ENCODE measurements around the gene PKD1.
"Not testable (repeated sequence)": the region's sequence is repeated elsewhere in the genome, so short reads cannot be mapped to it uniquely, and the experiment has no call there.

The PKD1 gene

DNA sequence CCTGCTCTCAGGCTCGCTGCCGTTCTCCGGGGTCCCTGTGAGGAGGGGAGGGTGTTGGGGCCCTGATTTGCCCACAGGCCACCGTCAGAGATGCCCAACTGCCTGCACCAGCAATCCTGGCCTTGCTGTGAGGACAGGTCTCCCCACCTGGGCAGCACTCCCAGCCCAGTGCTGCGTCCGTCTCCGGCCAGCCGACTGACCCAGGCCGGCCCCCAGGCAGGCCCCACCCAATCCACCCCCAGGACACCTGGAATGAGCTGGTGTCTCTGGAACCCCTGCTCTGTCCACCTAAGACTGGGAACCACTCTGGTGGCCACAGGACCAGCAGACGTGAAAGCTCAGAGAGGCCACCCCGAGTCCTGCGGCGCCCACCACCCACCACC is 20.1 kb downstream of the PKD1 start:
- TF ChIP-seq ZNF384 (IDR thresholded peaks at IDR 0.05), result no peak
- TF ChIP-seq SP1 (IDR thresholded peaks at IDR 0.05), result no peak
- TF ChIP-seq TARDBP (IDR thresholded peaks at IDR 0.05), result no peak
- no peak for TF ChIP-seq CTBP1 (IDR thresholded peaks at IDR 0.05; ENCODE audit: borderline replicate concordance)
- TF ChIP-seq NFRKB (IDR thresholded peaks at IDR 0.05), result no peak
- TF ChIP-seq FOXA1 (IDR thresholded peaks at IDR 0.05), result no peak
- no peak for TF ChIP-seq ELF4 (IDR thresholded peaks at IDR 0.05)
- no peak for TF ChIP-seq SUZ12 (IDR thresholded peaks at IDR 0.05)
- no peak for TF ChIP-seq HDGF (IDR thresholded peaks at IDR 0.05; ENCODE audit: borderline replicate concordance)
- TF ChIP-seq L3MBTL2 (conservative IDR thresholded peaks at IDR 0.05), result no peak
- no peak for TF ChIP-seq BHLHE40 (IDR thresholded peaks at IDR 0.05; ENCODE audit: borderline replicate concordance)
- no peak for TF ChIP-seq FOXK2 (IDR thresholded peaks at IDR 0.05)
- no peak for TF ChIP-seq ARNT (IDR thresholded peaks at IDR 0.05)
- TF ChIP-seq LEF1 (IDR thresholded peaks at IDR 0.05; ENCODE audit: borderline replicate concordance), result no peak
- TF ChIP-seq FOXM1 (IDR thresholded peaks at IDR 0.05; ENCODE audit: borderline replicate concordance), result no peak
- TF ChIP-seq, protein P1, sequence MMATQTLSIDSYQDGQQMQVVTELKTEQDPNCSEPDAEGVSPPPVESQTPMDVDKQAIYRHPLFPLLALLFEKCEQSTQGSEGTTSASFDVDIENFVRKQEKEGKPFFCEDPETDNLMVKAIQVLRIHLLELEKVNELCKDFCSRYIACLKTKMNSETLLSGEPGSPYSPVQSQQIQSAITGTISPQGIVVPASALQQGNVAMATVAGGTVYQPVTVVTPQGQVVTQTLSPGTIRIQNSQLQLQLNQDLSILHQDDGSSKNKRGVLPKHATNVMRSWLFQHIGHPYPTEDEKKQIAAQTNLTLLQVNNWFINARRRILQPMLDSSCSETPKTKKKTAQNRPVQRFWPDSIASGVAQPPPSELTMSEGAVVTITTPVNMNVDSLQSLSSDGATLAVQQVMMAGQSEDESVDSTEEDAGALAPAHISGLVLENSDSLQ (IDR thresholded peaks at IDR 0.05), result no peak
- CTCF ChIA-PET, result no interaction called here
- DNase-seq (ENCODE audit: extremely low spot score), result no peak
- POLR2A ChIA-PET, result interaction anchor here (1.0 kb wide), 1 partner anchor 40 kb away, joined by 3 read pairs; the partner anchor contains the start of gene TRAF7

DNA sequence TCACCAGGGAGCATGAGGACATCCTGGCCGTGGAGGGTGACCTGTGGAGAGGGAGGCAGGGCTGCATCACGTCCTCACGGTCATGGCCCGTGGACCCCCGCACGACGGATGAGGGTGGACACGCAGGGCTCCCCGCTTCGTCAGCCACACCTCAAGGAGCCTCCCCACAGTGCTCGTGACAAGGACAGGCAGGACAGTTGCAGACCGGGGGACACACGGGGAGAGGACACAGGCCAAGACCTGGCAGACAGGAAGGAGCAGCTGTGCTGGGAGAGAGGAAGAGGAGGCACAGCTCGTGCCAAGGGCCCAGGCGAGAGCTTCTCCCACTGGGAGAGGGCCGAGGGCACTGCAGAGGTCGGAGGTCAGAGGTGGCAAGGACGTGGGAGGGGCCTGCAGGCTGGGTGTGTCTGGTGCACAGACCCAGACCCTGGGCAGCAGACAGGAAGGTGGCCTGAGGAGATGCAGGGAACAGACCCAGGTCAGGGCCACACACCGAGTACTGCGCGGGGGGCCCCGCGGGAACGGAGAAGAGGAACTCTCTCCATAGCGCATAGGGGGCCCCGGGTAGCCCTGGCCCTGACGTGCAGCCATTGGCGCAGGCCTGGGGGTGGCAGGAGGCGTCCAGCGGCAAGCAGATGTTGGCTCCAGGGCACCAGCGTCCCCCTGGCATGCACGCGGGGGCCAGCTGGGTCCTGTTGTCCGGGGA is 20.7 kb downstream of the PKD1 start:
- POLR2A ChIA-PET, result interaction anchor here (1.0 kb wide), 1 partner anchor 40 kb away, joined by 3 read pairs; the partner anchor contains the start of gene TRAF7
- CTCF ChIA-PET; DNase-seq (ENCODE audit: extremely low spot score): not testable (repeated sequence)

DNA sequence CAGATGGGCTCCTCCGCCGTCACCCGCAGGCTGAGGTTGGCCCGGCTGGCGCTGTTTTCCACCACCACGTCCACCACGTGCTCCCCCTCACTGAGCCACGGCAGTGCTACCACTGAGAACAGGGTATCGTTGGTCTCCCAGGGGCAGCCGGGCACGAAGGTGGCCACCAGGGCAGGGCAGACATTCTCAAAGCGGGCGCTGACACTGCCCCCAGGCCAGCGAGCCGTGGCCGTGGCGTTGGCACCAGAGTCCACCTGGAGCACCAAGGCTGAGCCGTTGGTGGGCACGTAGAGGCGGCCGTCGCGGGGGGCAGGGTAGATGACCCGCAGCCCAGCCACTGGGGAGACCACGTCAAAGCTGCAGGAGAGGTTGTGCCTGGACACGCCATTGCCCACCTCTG is 21.5 kb downstream of the PKD1 start:
- DNase-seq (ENCODE audit: extremely low spot score); CTCF ChIA-PET; POLR2A ChIA-PET: not testable (repeated sequence)

DNA sequence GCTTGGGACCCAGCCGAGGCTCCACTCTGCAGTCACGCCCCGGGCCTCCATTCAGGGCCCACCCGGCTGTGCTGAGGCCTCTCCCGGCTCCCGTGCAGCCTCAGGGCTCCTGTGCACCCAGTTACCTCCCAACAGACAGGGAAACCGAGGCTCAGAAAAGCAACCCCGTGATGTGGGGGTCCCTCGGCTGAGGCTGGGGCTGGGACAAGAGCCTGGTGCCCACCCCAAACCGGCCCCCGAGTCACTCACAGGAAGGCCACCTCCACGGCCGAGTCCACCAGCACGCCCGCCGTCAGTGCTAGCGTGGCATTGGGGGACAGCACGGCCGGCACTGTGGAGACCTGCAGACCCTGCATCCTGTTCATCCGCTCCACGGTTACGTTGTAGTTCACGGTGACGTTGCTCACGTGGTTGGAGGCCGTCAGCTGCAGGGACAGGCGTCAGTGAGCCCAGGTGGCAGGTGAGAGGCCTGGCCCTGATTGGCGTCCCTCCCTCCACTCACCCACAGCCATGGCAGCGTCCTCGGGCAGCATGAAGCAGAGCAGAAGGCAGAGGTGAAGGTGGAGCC is 23.1 kb downstream of the PKD1 start:
- CTCF ChIA-PET; POLR2A ChIA-PET; DNase-seq (ENCODE audit: extremely low spot score): not testable (repeated sequence)

DNA sequence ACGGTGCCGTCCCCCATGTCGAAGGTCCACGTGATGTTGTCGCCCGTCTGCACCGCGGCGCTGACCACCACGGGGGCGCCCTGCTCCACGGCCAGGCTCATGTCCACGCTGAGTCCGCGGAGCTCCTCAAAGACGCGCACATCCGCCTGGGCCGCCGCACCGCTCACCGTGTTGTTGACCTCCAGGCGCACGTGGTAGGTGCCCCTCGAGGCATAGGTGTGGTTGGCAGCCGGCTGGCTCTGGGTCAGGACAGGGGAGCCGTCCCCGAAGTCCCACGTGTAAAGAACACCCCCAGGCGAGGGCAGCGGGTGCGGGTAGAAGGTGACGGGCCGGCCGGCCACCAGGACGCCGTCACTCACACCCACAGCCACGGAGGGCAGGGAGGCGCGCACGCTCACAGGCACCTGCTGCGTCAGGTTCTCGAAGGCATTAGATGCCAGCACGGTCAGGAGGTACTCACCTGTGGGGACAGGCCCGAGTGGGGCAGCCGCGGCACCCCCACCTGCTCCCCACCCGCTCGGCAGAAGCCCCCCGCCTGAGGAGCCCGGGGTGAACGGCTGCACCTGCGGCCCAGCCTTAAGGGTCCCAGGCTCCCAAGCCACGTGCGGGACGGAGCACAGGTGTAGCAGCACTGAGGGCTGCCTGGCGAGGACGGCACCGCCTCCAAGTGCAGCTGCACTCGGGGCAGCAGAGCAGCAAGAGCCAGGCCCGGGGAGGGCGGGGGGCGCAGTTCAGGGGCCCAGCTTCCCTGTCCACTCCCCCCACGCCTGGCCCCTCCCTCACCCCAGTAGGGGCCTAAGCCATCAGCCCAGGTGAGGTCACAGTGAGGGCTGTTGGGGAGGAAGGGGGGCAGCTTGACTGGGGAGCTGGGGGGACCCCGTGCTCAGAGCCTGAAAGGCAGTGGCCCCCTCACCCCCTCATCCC is 24.0 kb downstream of the PKD1 start:
- CTCF ChIA-PET; POLR2A ChIA-PET; DNase-seq (ENCODE audit: extremely low spot score): not testable (repeated sequence)

DNA sequence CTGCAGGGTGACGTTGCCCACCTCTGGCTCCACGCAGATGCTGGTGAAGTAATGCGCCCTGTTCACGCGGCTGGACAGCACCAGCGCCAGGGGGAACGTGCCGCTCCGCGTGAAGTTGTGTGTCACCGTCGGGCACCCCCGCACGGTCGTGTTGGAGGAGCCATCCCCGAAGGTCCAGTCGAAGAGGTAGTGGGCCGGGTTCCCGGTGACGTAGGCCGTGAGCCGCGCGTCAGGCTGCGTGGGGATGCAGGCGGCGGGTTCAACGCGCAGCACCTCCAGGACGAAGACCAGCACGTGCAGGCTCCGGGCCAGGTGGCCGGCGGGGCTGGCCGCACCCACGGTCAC is 24.7 kb downstream of the PKD1 start:
- CTCF ChIA-PET; DNase-seq (ENCODE audit: extremely low spot score); POLR2A ChIA-PET: not testable (repeated sequence)

DNA sequence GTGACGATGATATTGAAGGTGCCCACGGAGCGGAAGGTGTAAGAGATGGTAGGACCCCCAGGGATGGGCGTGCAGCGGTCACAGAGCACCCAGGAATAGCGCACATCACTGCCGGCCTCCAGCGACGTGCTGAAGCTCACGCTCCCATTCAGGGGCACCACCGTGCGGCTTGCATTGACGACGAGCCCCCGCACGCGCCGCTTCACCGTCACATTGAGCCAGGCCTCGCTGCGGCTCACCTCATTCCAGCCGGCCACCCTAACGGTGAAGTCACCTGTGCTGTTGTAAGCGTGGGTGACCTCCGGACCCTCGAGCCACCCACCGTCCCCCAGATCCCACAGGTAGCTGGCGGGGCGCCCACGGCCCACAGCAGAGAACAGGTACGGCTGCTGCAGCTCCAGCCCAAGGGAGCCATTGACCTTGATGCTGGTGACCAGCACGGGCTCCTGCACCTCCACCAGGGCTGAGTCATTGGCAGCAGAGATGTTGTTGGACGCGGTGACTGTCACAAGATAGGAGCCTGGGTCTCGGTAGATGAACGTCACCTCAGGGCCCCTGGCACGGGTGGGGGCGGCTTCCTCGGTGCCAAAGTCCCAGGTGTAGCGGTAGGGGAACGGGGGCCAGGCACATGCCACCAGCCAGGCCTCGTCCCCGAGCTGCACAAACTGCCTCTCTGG is 25.2 kb downstream of the PKD1 start:
- CTCF ChIA-PET; POLR2A ChIA-PET; DNase-seq (ENCODE audit: extremely low spot score): not testable (repeated sequence)

DNA sequence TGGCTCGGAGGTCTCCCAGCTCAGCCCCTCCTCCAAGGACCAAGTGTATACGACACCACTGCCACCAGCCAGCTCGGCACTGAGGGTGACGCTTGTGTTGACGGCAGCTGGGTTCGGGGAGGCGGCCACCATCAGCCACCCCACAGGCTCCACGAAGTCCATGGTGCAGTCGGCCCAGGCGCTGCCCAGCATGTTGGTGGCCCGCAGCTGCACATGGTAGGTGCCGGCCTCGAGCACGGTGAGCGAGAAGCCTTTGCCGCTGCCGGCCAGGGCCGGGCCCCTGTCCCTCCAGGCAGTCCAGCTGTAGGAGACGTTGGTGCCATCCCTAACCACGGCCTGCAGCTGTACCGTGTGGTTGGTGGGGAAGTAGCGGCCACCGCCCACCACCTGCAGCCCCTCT is 25.8 kb downstream of the PKD1 start:
- POLR2A ChIA-PET; CTCF ChIA-PET; DNase-seq (ENCODE audit: extremely low spot score): not testable (repeated sequence)

DNA sequence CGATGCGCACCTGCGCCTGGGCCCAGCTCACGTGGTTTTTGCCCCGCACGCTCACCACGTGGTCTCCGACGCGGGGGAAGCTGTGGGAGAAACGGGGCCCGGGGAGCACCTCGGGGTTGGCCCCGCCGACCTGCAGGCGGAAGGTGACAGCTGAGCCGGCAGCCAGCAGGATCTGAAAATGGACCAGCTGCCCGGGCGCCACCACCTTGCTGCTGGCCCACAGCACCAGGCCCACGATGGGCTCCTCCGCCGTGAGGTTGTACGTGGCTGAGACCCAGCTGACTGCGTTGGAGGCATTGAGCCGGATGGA is 26.5 kb downstream of the PKD1 start:
- DNase-seq (ENCODE audit: extremely low spot score); POLR2A ChIA-PET; CTCF ChIA-PET: not testable (repeated sequence)

DNA sequence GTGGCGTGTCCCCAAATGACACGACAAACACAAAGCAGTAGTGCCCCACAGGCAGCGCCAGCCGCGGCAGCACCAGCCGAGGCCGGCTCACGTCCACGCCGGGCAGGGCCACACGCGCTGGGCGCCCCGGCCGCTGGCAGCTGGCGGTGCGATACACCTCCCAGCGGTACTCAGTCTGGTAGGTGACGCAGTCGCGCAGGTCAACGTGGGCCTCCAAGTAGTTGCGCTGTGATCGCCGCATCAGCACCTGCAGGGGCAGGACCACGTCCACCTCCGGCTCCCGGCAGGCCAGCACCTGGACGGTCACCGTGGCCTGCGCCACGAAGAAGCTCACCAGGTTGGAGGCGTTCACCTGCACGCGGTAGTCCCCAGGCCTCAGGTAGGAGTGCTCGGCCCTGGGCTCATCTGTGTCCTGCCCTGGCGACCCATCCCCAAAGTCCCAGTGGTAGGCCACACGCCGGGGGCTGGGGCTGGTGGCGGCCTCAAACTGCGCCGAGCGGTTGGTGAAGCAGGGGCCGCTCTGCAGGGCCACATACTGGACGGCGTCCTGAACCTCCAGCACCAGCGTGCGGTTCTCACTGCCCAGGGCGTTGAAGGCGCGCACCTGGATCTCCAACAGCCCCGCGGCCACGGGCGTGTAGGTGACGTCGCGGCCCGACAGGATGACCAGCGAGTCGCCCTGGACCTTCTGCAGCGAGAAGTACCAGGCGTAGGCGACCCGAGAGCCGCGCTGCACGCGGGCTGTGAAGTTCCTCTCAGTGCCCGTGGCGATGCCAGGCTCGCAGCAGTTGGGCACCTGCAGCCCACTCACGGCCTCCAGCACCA is 27.0 kb downstream of the PKD1 start:
- CTCF ChIA-PET; POLR2A ChIA-PET; DNase-seq (ENCODE audit: extremely low spot score): not testable (repeated sequence)

DNA sequence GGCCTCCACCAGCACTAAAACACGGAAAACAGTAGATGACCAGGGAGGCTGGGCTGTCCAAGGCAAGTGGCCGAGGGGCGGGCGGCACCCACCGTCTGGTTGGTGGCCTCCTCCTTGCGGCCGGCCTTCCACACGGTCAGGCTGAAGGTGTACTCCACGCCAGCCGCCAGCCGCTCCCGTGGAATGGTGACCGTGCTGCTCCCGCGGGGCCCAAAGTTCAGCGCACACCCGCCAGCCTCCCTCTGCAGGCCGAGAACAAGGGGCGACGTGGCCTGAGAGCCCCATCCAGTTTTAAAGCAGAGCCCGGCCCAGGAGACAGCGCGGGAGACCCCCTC is 27.9 kb downstream of the PKD1 start:
- DNase-seq (ENCODE audit: extremely low spot score); CTCF ChIA-PET; POLR2A ChIA-PET: not testable (repeated sequence)

DNA sequence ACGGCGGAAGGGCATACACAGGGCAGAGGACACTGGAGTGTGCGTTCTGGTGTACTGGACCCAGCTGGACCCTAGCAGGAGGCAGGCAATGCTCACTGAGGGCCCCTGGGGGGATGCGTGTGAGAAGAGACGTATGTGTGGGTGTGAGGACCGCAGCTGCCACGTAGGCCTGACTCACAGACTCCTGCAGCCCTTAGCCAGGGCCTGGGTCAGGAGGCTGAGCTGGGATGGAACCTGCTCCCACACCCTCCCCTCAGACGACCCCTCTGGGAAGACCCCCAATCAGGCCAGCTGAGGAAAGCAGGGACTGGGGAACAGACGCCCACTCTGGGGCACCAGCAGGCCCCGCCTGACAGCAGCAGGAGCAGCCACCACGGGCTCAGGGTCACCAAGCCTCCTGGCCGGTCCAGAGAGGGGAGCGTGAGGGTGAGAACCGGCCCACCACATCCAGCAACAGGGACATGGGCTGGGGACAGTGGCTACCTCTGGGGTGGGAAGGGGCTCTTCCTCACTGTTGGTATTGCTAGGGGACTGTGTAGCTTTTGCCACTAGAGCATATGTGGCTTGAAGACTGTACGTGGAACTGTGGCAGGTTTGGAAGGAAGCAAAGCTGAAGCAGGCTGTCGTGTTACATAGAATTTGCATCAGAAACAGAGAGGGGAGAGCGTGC is 28.4 kb downstream of the PKD1 start:
- CTCF ChIA-PET; DNase-seq (ENCODE audit: extremely low spot score): not testable (repeated sequence)

DNA sequence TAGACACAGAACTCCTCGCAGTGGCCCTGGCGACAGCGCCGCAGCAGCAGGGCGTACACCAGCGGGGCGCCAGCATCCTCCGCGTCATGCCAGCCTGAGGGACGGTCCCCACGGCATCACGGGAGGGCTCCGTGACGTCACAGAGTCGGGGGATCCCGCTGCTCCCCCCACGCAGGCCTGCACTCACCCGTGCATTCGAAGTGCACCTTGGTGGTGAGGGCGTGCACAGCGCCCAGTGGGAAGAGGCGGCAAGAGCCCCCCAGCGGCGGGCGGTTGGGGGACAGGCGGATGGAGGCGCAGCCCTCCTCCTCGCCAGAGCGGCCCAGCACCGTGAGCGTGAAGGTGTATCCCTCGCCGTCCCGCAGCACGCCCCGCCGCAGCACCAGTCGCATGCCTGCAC is 29.5 kb downstream of the PKD1 start:
- DNase-seq (ENCODE audit: extremely low spot score); POLR2A ChIA-PET; CTCF ChIA-PET: not testable (repeated sequence)

More for the DNA sequence above, 28.4 kb downstream of the PKD1 start:
- POLR2A ChIA-PET, result not testable (repeated sequence)
